Measurements from ENCODE around the gene ZNF766. TPM values are rescaled to one million over a fixed set of nuclear protein-coding genes. Genes with fewer than 3 reads are reported as not detected.
"Not testable (repeated sequence)": the region's sequence is repeated elsewhere in the genome, so short reads cannot be mapped to it uniquely, and the experiment has no call there.

Gene ZNF766
- total RNA-seq, 4 donors from 2014 or later: 5.7 to 21.8 (median 8.3) TPM

DNA sequence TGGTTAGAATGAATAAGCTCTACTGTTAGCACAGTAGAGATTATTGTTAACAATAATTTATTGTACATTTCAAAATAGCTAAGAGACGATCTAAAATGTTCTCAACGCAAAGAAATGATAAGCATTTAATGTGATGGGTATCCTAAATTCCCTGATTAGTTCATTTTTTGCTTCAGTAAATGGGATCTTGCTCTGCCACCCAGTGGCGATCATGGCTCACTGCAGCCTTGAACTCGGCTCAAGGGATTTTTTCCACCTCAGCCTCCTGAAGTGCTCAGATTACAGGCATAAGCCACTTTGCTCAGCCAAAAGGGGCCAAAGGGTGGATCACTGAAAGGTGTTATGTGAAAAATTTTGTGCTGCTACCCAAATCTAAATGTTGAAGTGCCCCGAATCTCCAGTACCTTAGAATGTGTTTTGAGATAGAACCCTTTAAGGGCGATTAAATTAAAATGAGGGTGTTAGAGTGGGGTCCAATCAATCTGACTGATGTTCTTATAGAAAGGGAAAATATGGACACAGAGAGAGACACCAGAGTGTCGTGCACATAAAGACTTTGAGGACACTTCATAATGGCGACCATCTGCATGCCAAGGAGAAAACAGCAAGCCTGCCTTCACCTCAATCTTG, 31.5 kb upstream of the ZNF766 start:
- TF ChIP-seq CTCF (IDR thresholded peaks at IDR 0.05): peak in 1 of 3 donors; percentile 66
- ATAC-seq (ENCODE audit: low FRiP score) (peak; percentile 80), DNase-seq (ENCODE audit: low spot score) (no peak)

DNA sequence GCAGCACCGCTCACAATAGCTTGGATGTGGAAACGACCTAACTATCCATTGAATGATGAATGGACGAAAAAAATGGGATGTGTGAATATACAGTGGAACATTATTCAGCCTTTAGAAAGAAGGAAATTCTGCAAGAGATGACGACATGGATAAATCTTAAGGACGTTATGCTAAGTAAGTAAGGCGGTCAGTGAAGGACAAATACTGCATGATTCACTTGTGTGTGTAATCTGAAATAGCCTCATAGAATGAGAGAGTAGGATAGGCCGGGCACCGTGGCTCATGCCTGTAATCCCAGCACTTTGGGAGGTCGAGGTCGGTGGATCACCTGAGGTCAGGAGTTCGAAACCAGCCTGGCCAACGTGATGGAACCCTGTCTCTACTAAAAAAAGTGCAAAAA, 25.4 kb upstream of the ZNF766 start:
- DNase-seq (ENCODE audit: low spot score) (no peak), ATAC-seq (ENCODE audit: low FRiP score) (no peak)
- TF ChIP-seq CTCF (IDR thresholded peaks at IDR 0.05): no peak

- no peak for ATAC-seq (ENCODE audit: low FRiP score)
Observed at GRCh38 chr19:52248241-52248640, 21.1 kb upstream of the ZNF766 start.

DNA sequence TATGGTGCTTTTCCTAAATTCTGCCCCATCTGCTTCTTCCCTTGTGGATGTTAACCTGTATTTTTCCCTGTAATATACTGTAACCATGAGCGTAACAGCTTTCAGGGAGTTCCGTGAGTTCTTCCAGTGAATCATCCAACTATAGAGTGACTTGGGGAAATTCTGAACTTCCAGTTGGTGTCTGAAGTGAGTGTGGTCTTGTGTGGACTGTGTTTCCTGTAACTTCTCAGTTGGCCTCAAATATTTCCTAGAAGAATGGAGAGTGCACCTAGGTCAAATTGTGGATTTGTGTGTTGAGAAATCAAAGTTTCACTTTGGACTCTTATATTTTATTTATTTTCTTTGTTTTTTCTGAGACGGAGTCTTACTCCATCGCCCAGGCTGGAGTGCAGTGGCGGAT, 11.0 kb upstream of the ZNF766 start:
- DNase-seq (ENCODE audit: low spot score) (no peak), ATAC-seq (ENCODE audit: low FRiP score) (no peak)
- TF ChIP-seq CTCF (IDR thresholded peaks at IDR 0.05): no peak

More at GRCh38 chr19:52248241-52248640, 21.1 kb upstream of the ZNF766 start:
- no peak for TF ChIP-seq CTCF (IDR thresholded peaks at IDR 0.05)
- DNase-seq (ENCODE audit: low spot score): peak; percentile 35

DNA sequence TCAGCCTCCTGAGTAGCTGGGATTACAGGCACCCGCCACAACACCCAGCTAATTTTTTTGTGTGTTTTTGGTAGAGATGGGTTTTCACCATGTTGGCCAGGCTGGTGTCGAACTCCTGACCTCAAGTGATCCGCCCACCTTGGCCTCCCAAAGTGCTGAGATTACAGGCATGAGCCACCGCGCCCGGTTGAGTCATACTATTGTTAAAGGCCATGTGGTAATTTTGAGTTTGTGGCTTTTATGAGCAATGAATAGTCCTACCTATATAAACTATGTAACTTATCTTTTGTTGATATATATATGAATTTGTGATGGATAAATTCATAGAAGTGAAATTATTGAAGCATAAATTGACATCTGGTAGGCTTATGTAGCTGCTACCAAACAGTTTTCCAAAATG, 3.8 kb upstream of the ZNF766 start:
- ATAC-seq (ENCODE audit: low FRiP score): not testable (repeated sequence)

GRCh38 chr19:52270266-52270885, 989 bp downstream of the ZNF766 start:
- no peak for DNase-seq (ENCODE audit: low spot score)
- ATAC-seq (ENCODE audit: low FRiP score): no peak
- TF ChIP-seq CTCF (IDR thresholded peaks at IDR 0.05): no peak

More for the DNA sequence above, 3.8 kb upstream of the ZNF766 start:
- DNase-seq (ENCODE audit: low spot score): not testable (repeated sequence)

- ATAC-seq (ENCODE audit: low FRiP score): no peak
- no peak for TF ChIP-seq CTCF (IDR thresholded peaks at IDR 0.05)
- DNase-seq (ENCODE audit: low spot score): no peak
Observed at GRCh38 chr19:52273301-52273700, 3.9 kb downstream of the ZNF766 start.
